Choroid plexus epithelial cell (primary cell): ENCODE data around the gene RNF187.

Experiments
- DNase-seq: peaks from one replicate; pipeline ENCODE4 v3.0.0-alpha.2; 2010; ENCODE audit warnings: low read depth
- H3K4me3 ChIP-seq: 2 replicates; pipeline ENCODE4 v1.5.1; 2011; ENCODE audit warnings: low read depth, mild to moderate bottlenecking, control low read depth, low read length, moderate library complexity
- TF ChIP-seq, protein P1 (sequence below): conservative IDR thresholded peaks from 2 replicates; pipeline ENCODE4 v1.5.1; 2011; ENCODE audit warnings: low read depth, mild to moderate bottlenecking, control low read depth, inconsistent platforms, low read length, moderate library complexity

The RNF187 gene

DNA sequence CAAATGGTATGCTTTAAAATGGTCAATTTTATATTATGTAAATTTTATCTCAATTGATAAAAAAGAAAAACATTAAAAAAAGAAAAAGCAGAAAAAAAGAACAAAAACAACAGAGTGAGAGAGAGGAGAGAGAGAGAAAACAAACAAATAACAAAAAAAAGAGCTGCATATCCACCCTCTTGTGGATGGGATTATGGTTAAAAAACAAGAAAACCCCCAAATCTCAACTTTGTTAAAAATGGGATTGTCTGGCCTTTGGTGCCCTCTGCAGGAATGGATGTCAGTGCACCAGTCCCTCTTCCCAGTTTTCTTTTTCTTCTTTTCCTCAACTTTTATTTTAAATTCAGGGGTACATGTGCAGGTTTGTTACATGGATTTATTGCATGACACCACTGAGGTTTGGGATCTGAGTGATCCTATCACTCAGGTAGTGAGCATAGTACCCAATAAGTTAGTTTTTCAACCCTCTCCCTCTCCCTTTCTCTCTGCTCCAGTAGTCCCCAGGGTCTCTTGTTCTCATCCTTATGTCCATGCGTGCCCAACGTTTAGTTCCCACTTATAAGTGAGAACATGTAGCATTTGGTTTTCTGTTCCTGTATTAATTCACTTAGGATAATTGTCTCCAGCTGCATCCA lies 28.1 kb downstream of the RNF187 start:
- peak; percentile 75 for DNase-seq
- no peak overlapping the region for H3K4me3 ChIP-seq
- TF ChIP-seq, protein P1, sequence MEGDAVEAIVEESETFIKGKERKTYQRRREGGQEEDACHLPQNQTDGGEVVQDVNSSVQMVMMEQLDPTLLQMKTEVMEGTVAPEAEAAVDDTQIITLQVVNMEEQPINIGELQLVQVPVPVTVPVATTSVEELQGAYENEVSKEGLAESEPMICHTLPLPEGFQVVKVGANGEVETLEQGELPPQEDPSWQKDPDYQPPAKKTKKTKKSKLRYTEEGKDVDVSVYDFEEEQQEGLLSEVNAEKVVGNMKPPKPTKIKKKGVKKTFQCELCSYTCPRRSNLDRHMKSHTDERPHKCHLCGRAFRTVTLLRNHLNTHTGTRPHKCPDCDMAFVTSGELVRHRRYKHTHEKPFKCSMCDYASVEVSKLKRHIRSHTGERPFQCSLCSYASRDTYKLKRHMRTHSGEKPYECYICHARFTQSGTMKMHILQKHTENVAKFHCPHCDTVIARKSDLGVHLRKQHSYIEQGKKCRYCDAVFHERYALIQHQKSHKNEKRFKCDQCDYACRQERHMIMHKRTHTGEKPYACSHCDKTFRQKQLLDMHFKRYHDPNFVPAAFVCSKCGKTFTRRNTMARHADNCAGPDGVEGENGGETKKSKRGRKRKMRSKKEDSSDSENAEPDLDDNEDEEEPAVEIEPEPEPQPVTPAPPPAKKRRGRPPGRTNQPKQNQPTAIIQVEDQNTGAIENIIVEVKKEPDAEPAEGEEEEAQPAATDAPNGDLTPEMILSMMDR: peak; percentile 82

DNA sequence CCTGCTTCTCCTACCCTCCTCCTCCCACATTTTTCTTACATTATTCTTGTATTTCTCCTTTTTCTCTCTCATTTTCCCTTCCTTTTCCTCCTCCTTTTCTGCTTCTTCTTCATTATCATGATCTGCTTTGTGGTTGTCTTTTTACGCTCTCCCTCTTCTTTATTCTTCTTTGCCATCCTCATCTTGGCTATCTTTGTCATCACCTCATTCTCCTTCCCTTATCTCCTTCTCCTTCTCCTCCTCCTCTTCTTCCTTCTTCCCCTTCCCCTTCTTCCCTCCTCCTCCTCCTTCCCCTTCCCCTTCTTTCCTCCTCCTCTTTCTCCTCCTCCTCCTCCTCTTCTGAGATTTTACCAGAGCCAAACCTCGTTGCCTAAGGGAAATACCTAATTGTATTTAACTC lies 30.5 kb downstream of the RNF187 start:
- H3K4me3 ChIP-seq: no peak overlapping the region
- DNase-seq: no peak
- TF ChIP-seq, protein P1: no peak

DNA sequence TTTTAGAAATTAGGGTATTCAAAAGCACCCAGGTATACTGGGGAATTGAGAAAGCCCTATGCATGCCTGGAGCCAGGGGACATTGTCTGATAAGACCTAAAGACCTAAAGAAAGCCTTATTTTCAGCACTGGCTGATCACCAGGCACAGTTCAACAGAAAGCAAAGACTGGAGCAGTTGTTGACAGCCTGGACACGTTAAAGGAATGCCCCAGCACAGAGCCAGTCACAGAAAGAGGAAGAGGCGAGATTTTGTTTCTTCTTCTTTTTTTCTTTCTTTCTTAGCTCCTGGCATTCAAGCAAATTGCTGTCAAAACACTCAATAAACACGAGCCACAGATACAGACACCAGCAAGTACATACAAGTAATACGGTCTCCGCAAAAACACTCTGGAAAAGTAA lies 40.4 kb downstream of the RNF187 start:
- TF ChIP-seq, protein P1: no peak

DNA sequence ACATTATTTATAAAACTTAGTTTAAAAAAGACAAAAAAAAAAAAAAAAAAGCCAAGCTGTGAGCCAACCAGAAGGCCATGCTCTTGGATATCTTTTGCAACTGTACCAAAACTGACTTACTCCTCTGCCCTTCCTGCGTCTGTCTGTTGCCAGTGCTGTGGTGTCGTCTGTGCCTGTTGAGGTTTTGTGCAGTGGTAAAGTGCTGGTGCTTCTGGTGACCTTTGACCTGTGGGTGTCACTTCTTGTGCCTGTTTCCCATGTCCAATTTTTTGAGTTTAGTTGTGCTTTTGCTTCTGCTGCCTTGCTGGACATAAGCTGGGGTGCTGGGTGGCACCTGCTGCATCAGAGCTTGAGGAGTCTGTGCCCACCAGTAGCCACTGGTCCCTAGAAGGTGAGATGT lies 41.4 kb downstream of the RNF187 start:
- DNase-seq: no peak
- TF ChIP-seq, protein P1: no peak
- no peak overlapping the region for H3K4me3 ChIP-seq

More for the DNA sequence above, 40.4 kb downstream of the RNF187 start:
- DNase-seq: no peak
- H3K4me3 ChIP-seq: no peak overlapping the region

DNA sequence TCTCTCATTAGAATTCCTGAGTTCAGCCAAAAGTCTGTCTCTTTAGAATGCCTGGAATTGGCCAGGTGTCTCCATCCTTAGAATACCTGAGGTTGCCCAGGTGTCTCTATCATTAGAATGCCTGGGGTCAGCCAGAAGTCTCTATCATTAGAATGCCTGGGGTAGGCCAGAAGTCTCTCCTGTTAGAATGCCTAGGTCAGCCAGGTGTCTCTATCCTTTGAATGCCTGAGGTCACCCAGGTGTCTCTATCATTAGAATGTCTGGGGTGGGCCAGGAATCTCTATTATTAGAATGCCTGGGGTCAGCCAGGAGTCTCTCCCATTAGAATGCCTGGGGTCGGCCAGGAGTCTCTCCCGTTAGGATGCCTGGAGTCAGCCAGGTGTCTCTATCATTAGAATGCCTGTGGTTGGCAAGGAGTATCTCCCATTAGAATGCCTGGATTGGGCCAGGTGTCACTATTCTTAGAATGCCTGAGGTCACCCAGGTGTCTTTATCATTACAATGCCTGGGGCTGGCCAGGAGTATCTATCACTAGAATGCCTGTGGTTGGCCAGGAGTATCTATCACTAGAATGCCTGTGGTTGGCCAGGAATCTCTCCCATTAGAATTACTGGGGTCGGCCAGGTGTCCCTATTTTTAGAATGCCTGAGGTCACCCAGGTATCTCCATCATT lies 43.0 kb downstream of the RNF187 start:
- no peak overlapping the region for H3K4me3 ChIP-seq
- TF ChIP-seq, protein P1: no peak
- no peak for DNase-seq

DNA sequence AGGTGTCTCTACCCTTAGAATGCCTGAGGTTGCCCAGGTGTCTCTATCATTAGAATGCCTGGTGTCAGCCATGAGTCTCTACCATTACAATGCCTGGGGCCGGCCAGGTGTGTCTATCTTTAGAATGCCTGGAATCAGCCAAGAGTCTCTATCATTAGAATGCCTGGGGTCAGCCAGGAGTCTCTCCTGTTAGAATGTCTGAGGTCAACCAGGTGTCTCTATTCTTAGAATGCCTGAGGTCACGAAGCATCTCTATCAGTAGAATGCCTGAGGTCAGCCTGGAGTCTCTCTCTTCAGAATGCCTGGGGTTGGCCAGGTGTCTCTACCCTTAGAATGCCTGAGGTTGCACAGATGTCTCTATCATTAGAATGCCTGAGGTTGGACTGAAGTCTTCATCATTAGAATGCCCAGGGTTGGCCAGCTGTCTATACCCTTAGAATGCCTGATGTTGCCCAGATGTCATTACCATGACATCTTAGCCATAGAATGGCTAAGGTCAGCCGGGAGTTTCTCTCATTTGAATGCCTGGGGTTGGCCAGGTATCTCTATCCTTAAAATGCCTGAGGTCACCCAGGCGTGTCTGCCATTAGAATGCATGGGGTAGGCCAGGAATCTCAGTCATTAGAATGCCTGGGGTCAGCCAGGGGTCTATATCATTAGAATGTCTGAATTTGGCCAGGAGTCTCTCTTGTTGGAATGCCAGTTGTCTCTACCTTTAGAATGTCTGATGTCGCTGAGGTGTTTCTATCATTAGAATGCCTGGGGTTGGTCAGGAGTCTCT lies 44.0 kb downstream of the RNF187 start:
- TF ChIP-seq, protein P1: no peak
- no peak for DNase-seq
- H3K4me3 ChIP-seq: no peak overlapping the region

DNA sequence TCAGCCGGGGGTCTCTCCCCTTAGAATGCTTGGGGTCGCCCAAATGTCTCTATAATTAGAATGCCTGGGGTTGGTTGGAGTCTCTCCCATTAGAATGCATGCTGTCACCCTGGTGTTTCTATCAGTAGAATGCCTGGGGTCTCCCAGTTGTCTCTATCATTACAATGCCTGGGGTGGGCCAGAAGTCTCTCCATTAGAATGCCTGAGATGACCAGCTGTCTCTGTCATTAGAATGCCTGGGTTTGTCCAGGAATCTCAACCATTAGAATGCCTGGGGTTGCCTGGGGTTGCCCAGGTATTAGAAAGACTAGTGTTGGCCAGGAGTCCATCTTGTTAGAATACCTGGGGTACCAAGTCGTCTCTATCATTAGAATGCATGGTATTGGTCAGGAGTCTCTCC lies 51.6 kb downstream of the RNF187 start:
- DNase-seq: no peak
- TF ChIP-seq, protein P1: no peak
- H3K4me3 ChIP-seq: no peak overlapping the region
